WERI-Rb-1 (cell line): Measurements from ENCODE around the gene TMCO4.
"Not testable (repeated sequence)": the region's sequence is repeated elsewhere in the genome, so short reads cannot be mapped to it uniquely, and the experiment has no call there.

ENCODE experiments used
- DNase-seq: peaks from one replicate; pipeline ENCODE4 v3.0.0-alpha.2; 2020
- H3K27ac ChIP-seq: fragments of 250-450 bp; sonication (Bioruptor Pico); 2 replicates; pipeline ENCODE4 v1.5.1; 2020; ENCODE audit warnings: mild to moderate bottlenecking, moderate library complexity
- H3K27me3 ChIP-seq: fragments of 250-450 bp; sonication (Bioruptor Pico); 2 replicates; pipeline ENCODE4 v1.5.1; 2021; ENCODE audit warnings: mild to moderate bottlenecking, low read depth, moderate library complexity; ENCODE audit not compliant: insufficient read depth, severe bottlenecking
- H3K36me3 ChIP-seq: fragments of 250-450 bp; sonication (Bioruptor Pico); 2 replicates; pipeline ENCODE4 v1.5.1; 2020; ENCODE audit warnings: mild to moderate bottlenecking, moderate library complexity
- H3K4me3 ChIP-seq: 2 replicates; pipeline ENCODE4 v1.5.1; 2011; ENCODE audit warnings: low read depth, mild to moderate bottlenecking, control low read depth, low read length
- H3K9me3 ChIP-seq: fragments of 250-450 bp; sonication (Bioruptor Pico); 2 replicates; pipeline ENCODE4 v1.5.1; 2021; ENCODE audit warnings: mild to moderate bottlenecking, moderate library complexity; ENCODE audit not compliant: severe bottlenecking
- CTCF ChIP-seq: IDR thresholded peaks from 2 replicates; pipeline ENCODE4 v1.5.1; 2011; ENCODE audit warnings: low read depth, mild to moderate bottlenecking, control low read depth, inconsistent platforms, low read length

Gene TMCO4

GRCh38 chr1:19792237-19793002, 7.3 kb downstream of the TMCO4 start:
- H3K27me3 ChIP-seq: no peaks in the 10 kb centered on the region
- no peaks in the 10 kb centered on the region for H3K9me3 ChIP-seq
- H3K4me3 ChIP-seq: no peak overlapping the region
- no peak for DNase-seq
- no peak overlapping the region for H3K27ac ChIP-seq
- H3K36me3 ChIP-seq: no peaks in the 10 kb centered on the region
- TF ChIP-seq CTCF: no peak

GRCh38 chr1:19790061-19790975, 9.4 kb downstream of the TMCO4 start:
- not testable (repeated sequence) for DNase-seq, H3K27ac ChIP-seq, H3K27me3 ChIP-seq, H3K9me3 ChIP-seq, H3K36me3 ChIP-seq, H3K4me3 ChIP-seq

DNA sequence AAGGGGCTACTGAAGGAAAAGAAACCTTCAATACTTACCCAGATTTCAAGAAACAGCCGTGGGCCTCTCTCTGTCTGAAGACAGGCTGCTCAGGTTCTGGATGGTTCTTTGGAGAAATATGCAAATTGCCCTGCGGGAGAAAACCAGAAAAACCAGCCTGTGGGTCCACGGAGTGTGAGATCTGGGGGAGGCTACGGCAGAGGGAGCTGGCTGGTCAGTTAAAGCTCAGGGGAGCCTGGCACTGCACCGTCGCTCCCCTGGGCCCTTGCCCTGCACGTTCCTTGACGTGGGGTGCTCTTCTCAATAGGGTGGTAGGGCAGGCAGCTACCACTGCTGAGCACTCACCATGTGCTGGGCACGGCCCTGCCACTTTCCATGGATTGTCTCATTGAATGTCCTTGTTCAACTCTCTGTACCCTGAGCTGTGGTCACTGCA, 12.7 kb downstream of the TMCO4 start:
- H3K36me3 ChIP-seq: no peaks in the 10 kb centered on the region
- no peak overlapping the region for H3K27ac ChIP-seq
- no peak overlapping the region for H3K4me3 ChIP-seq
- no peak for DNase-seq
- no peak for TF ChIP-seq CTCF
- H3K9me3 ChIP-seq: no peaks in the 10 kb centered on the region
- no peaks in the 10 kb centered on the region for H3K27me3 ChIP-seq

- Histone ChIP-seq H3K27ac (no peak overlapping the region), H3K27me3 (no peaks in the 10 kb centered on the region), H3K9me3 (no peaks in the 10 kb centered on the region), H3K4me3 (no peak overlapping the region), H3K36me3 (no peaks in the 10 kb centered on the region)
- DNase-seq: no peak
- no peak for TF ChIP-seq CTCF
Measured at GRCh38 chr1:19785660-19786059, 14.1 kb downstream of the TMCO4 start.

GRCh38 chr1:19780267-19780877, 19.3 kb downstream of the TMCO4 start:
- no peaks in the 10 kb centered on the region for H3K27me3 ChIP-seq
- no peaks in the 10 kb centered on the region for H3K9me3 ChIP-seq
- no peak overlapping the region for H3K27ac ChIP-seq
- H3K36me3 ChIP-seq: no peaks in the 10 kb centered on the region
- TF ChIP-seq CTCF: no peak
- no peak for DNase-seq
- no peak overlapping the region for H3K4me3 ChIP-seq

DNA sequence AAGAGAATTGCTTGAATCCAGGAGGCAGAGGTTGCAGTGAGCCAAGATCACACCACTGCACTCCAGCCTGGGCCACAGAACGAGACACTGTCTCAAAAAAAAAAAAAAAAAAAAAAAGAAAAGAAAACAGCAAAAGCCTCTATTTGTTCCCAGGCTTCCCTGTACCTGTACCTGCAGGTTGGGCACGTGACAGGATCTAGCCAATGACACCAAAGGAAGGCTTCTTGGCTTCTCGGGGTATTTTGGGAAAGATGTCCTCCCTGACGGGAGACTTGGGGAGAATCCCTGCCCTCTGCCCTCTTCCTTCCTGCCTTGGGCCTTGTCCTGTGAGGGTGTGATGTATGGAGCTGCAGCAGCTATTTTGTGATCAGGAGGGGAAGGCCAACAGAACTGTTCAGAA, 22.8 kb downstream of the TMCO4 start:
- no peak for TF ChIP-seq CTCF
- Histone ChIP-seq H3K9me3 (no peaks in the 10 kb centered on the region), H3K4me3 (no peak overlapping the region), H3K36me3 (no peaks in the 10 kb centered on the region), H3K27ac (no peak overlapping the region), H3K27me3 (no peaks in the 10 kb centered on the region)
- DNase-seq: no peak
